Panc1 (cell line): ENCODE measurements around the gene THRB.

Source experiments
- POLR2AphosphoS5 ChIP-seq: IDR thresholded peaks from 2 replicates; pipeline ENCODE4 v1.6.1; 2012; ENCODE audit warnings: mild to moderate bottlenecking, low read depth, low read length, moderate library complexity
- SIN3A ChIP-seq: IDR thresholded peaks from 2 replicates; pipeline ENCODE4 v1.6.1; 2012; ENCODE audit warnings: low read depth, mild to moderate bottlenecking, low read length, moderate library complexity, borderline replicate concordance; ENCODE audit not compliant: insufficient read depth
- TCF7L2 ChIP-seq: IDR thresholded peaks from 2 replicates; pipeline ENCODE4 v1.6.1; 2011; ENCODE audit warnings: mild to moderate bottlenecking, low read depth, low read length, inconsistent platforms
- TF ChIP-seq, protein P1 (sequence below): fragments of 450-650 bp; IDR thresholded peaks from 2 replicates; pipeline ENCODE4 v1.5.1; 2017; ENCODE audit warnings: mild to moderate bottlenecking
- TF ChIP-seq, protein P2 (sequence below), 2 experiments: IDR thresholded peaks; 2 replicates each; pipeline ENCODE4 v1.6.1; 2011 to 2012; ENCODE audit warnings: low read depth in 2 of 2, control low read depth in 1 of 2, low read length in 1 of 2, mild to moderate bottlenecking in 1 of 2, moderate library complexity in 1 of 2; ENCODE audit not compliant: insufficient read depth in 1 of 2

DNA sequence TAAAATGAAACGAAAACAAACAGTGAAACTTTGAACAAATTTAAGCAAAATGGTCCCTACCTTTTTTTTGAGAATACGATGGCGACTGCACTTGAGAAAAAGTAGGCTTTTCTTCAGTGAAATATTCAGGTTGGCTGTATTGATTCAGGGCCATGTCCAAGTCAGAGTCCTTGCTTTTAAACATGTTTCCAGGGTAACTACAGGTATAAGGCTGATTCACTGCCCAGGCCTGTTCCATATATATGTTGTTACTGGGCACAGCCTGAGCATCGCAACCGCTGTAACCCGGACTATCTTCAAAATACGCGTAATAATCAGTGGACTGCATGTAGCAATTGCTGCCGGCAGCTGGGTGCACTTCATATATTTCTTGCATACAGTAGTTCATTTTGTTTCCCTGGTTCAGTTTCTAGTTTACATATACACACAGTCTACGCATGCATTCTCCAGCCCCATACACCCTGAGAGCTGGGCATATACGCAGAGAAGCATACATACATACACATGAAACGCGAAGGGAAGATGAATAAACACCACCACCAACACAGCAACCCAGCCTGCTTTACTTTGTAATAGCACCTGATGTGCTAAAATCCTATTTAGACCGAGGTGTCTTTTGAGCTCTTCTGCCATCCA, 329.6 kb downstream of the THRB start:
- TF ChIP-seq, protein P1, sequence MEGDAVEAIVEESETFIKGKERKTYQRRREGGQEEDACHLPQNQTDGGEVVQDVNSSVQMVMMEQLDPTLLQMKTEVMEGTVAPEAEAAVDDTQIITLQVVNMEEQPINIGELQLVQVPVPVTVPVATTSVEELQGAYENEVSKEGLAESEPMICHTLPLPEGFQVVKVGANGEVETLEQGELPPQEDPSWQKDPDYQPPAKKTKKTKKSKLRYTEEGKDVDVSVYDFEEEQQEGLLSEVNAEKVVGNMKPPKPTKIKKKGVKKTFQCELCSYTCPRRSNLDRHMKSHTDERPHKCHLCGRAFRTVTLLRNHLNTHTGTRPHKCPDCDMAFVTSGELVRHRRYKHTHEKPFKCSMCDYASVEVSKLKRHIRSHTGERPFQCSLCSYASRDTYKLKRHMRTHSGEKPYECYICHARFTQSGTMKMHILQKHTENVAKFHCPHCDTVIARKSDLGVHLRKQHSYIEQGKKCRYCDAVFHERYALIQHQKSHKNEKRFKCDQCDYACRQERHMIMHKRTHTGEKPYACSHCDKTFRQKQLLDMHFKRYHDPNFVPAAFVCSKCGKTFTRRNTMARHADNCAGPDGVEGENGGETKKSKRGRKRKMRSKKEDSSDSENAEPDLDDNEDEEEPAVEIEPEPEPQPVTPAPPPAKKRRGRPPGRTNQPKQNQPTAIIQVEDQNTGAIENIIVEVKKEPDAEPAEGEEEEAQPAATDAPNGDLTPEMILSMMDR: no peak
- TF ChIP-seq, protein P2, sequence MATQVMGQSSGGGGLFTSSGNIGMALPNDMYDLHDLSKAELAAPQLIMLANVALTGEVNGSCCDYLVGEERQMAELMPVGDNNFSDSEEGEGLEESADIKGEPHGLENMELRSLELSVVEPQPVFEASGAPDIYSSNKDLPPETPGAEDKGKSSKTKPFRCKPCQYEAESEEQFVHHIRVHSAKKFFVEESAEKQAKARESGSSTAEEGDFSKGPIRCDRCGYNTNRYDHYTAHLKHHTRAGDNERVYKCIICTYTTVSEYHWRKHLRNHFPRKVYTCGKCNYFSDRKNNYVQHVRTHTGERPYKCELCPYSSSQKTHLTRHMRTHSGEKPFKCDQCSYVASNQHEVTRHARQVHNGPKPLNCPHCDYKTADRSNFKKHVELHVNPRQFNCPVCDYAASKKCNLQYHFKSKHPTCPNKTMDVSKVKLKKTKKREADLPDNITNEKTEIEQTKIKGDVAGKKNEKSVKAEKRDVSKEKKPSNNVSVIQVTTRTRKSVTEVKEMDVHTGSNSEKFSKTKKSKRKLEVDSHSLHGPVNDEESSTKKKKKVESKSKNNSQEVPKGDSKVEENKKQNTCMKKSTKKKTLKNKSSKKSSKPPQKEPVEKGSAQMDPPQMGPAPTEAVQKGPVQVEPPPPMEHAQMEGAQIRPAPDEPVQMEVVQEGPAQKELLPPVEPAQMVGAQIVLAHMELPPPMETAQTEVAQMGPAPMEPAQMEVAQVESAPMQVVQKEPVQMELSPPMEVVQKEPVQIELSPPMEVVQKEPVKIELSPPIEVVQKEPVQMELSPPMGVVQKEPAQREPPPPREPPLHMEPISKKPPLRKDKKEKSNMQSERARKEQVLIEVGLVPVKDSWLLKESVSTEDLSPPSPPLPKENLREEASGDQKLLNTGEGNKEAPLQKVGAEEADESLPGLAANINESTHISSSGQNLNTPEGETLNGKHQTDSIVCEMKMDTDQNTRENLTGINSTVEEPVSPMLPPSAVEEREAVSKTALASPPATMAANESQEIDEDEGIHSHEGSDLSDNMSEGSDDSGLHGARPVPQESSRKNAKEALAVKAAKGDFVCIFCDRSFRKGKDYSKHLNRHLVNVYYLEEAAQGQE (IDR thresholded peaks at IDR 0.05; ENCODE audit: insufficient read depth in 1 of 2, low read depth in 2 of 2, low read length in 1 of 2): no peak
- TF ChIP-seq POLR2AphosphoS5 (no peak), TCF7L2 (no peak), SIN3A (no peak)
